ENCODE results near the gene OR5D13.

OR5D13 gene, protein sequence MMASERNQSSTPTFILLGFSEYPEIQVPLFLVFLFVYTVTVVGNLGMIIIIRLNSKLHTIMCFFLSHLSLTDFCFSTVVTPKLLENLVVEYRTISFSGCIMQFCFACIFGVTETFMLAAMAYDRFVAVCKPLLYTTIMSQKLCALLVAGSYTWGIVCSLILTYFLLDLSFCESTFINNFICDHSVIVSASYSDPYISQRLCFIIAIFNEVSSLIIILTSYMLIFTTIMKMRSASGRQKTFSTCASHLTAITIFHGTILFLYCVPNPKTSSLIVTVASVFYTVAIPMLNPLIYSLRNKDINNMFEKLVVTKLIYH

DNA sequence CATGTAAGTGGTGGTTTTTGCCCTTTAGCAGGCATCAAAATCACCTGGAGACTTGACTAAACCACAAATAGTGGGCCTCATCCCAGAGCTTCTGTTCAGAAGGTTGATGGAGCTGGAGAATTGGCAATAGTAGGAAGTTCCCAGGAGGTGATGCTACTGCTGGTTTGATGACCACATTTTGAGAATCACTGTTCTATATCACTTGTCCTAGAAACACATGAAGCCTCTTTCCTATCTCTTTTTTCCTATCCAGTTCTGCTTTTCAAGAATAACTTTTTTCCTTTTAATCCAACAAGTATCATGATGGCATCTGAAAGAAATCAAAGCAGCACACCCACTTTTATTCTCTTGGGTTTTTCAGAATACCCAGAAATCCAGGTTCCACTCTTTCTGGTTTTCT lies at the start of gene OR5D13:
Gene OR5D13 (plus strand): TSS at position 301 of the 400 bp plus-strand sequence. CDS start 0 bp downstream, at position 301.
- no peak for DNase-seq

DNA sequence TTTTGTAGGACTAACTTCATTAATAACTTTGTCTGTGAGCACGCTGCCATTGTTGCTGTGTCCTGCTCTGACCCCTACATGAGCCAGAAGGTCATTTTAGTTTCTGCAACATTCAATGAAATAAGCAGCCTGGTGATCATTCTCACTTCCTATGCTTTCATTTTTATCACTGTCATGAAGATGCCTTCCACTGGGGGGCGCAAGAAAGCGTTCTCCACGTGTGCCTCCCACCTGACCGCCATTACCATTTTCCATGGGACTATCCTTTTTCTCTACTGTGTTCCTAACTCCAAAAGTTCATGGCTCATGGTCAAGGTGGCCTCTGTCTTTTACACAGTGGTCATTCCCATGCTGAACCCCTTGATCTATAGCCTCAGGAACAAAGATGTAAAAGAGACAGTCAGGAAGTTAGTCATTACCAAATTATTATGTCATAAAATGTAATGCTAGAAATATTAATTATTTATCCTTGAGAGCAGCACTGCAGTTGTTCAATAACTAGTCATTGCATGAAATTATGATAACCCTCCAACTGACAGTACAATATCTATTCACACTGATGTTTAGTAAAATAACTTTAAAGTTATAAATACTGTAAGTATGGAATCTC lies 46.4 kb upstream of the OR5D13 start:
- DNase-seq, result no peak

DNA sequence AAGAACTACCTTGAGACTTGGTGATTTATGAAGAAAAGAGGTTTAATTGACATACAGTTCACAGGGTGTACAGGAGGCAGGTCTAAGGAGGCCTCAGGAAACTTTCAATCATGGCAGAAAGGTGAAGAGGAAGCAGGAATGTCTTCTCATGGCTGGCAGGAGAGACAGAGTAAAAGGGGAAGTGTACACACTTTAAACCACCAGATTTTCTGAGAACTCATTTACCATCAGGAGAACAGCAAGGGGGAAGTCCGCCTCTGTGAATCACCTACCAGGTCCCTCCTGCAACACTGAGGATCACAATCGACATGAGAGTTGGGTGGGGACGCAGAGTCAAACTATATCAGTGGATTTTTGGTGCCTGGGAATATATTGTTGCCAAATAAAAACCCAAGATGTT lies 40.3 kb upstream of the OR5D13 start:
- DNase-seq, result no peak

DNA sequence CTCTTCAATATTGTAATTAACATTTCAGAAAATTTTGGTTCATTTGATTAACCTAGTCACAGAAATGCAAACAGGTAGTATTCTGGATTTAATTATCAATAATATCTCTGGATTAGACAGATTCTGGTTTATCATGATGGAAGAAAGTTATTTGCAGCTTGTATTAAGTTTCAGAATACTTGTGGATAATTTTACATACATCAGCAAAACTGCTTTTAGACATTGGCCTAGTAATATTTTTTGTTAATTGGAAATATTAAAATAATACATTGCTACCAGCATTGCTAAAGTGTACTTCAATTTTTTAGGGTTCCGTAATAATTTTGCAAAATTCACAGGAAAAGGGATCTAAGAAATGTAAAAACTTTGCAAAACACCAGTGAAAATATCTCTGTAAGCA lies 18.4 kb downstream of the OR5D13 start:
- no peak for DNase-seq

DNA sequence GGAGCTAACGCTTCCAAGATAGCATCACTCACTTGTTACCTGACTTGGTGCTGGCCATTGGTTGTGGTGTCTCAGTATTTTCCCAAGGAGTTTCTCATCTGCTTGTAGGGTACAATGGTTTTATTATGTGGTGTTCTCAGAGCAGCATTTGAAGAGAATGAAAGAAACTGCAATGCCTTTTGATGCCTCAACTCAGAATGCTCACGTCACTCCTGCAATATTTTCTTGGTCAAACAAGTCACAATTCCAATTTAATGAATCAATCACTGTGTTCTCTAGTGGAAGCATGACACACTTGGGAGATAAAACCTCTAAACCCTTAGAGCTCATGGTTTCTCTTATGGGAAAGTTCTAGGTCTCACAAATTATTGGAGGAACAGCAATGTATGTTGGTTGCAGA lies 20.1 kb downstream of the OR5D13 start:
- DNase-seq, result no peak

DNA sequence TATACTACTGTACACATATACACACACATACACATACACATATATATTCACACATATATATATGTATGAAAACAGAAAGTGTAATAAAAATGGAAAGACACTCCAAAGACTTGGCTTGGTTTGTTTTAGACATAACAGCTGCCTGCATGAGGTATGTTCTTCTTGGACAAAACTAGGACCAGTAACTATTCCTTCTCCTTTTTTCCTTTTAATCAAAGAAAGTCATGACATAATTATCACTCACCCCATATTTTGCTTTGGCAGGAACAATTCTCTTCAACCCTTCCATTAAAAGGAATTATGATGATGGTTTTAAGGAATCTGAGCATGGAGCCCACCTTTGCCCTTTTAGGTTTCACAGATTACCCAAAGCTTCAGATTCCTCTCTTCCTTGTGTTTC lies 22.0 kb downstream of the OR5D13 start, which contains the start of gene OR5D14:
Gene OR5D14 (plus strand): TSS at position 301 of the 400 bp plus-strand sequence. CDS start 0 bp downstream, at position 301.
- DNase-seq, result no peak

DNA sequence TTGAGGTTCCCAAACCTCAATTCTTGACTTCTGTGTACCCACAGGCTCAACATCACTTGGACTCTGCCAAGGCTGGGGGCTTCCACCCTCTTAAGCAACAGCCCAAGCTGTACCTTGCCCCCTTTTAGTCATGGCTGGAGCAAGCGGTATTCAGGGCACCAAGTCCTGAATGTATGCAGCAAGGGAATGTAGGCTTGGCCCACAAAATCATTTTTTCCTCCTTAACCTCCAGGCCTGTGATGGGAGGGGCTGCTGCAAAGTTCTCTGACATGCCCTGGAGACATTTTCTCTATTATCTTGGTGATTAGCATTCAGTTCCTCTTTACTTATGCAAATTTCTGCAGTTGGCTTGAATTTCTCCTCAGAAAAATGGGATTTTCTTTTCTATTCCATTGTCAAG lies 33.0 kb downstream of the OR5D13 start:
- DNase-seq, result no peak

DNA sequence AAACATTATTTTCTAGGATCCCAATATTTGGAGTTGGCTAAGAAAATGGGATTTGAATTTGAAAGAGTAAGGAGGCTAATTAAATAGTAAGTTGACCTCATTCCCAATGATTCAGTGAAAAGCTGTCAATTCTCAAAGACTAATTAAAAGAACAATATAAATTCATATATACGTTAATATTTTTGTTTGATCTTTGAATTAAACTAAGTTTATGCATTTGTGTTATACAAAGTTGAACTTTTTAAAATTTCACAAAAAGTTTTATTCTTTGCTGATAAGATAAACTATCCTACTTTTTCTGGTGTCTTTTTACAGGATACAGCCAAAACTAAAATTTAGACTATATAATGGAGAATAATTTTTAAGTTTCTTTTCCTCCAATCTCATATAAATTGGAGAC lies 37.8 kb downstream of the OR5D13 start, which contains the start of gene OR5L1:
Gene OR5L1 (plus strand): TSS at position 301 of the 400 bp plus-strand sequence. CDS start 100 bp downstream, outside the sequence.
- DNase-seq, result no peak

DNA sequence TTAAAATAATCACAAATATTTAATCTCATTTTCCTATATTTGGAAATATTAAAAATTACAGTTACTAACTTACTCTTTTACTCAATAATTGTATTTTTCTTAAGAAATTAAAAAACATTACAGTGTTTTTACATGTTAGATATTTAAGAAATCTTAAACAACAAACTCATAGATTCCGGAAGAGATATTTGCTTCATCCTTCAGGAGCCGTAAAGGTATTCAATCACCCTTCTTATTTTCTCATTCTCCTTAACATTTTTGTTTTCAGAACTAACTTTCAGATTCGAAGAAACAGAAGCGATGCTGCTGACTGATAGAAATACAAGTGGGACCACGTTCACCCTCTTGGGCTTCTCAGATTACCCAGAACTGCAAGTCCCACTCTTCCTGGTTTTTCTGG lies 46.1 kb downstream of the OR5D13 start, which contains the start of gene OR5D18:
Gene OR5D18 (plus strand): TSS at position 301 of the 400 bp plus-strand sequence. CDS start 0 bp downstream, at position 301.
- no peak for DNase-seq
